ENCODE results near the gene CHRND.

Gene CHRND

DNA sequence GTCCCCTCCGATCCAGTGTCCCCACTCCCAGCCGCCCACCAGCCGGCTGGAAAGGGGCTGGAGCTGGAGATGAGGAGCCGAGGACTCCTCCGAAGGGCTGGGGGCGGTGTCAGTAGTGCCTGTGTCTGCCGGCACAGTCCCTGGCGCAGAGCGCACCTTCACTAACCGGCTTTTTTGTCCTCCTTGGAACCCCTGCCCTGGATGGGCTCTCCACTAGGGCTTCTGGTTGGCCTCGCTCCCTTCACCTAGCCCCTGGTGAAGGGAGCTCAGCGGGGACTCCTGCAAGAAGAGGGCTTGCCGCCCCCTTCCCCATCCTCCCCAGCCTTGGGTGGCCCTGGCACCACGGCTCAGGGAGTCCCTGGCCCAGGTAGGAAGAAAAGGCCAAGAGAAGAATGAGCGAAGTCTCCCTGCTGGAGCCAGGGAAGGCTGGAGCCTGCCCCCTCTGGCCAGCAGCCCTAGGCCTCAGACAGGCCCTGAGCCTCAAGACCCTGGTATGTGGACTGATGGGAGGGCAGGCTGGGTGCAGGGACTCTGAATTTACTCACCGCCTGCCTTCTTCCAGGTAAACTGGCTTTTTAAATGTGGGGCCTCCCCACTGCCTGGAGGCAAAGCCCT is 37.8 kb upstream of the CHRND start:
- DNase-seq: no peak

DNA sequence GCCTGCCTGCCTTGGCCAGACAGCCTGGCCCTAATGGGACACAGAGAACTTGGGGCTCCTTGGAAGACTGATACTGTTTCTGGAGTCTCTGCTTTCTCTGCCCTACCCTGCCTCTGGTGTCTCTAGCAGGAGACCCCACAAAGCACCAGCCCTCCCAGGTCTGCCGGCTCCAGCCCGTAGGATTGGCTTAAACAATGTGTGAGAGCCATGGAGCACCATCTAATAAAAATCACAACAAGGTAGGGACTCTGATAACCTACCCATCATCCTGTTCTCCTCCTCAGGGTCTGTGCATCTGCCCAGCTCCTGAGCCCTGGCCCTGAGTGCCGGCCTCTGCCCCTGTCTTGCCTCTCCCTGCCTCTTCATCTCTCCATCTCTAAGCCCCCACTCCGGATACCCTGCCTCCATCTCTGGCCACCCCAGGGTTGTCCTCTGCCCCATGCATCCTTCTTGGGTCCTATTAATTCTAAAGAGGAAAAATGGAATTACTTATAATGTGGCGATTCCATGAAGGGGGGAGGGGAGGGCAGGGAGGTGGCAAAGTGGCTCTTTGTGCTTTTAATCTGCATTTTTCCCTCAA is 37.1 kb upstream of the CHRND start:
- DNase-seq: no peak

DNA sequence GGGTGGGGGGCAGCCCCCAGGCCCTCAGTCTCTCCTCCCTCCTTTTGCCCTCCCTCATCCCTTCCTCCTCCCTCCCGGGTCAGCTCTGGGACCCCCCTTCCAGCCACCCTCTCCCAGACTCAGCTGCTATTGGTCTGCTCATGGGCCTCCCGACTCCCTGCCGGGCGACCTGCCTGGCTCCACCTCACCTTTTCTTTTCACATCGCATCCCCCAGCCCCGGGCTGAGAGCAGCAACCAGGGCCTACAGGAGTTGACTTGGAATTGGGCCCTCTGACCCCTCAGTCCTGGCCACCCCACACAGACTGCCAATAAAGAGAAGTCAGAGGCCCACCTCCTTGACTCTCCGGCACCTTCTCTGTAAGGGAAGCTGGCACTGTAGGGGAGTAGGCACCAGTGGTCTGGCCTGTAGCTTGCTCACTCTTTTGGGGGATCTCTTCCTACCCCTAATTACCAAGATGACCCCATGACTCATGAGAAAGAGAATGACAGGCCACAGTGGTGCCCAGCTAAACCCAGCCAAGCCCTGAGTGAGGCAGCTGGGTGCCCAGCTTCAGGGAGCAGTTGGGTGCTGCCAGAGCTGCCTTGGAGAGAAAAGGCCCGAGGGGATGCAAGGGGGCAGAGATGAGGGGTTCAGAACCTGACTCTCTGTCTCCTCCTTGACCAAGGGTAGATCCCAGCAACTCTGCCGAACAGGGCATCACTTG is 36.3 kb upstream of the CHRND start:
- DNase-seq: no peak

DNA sequence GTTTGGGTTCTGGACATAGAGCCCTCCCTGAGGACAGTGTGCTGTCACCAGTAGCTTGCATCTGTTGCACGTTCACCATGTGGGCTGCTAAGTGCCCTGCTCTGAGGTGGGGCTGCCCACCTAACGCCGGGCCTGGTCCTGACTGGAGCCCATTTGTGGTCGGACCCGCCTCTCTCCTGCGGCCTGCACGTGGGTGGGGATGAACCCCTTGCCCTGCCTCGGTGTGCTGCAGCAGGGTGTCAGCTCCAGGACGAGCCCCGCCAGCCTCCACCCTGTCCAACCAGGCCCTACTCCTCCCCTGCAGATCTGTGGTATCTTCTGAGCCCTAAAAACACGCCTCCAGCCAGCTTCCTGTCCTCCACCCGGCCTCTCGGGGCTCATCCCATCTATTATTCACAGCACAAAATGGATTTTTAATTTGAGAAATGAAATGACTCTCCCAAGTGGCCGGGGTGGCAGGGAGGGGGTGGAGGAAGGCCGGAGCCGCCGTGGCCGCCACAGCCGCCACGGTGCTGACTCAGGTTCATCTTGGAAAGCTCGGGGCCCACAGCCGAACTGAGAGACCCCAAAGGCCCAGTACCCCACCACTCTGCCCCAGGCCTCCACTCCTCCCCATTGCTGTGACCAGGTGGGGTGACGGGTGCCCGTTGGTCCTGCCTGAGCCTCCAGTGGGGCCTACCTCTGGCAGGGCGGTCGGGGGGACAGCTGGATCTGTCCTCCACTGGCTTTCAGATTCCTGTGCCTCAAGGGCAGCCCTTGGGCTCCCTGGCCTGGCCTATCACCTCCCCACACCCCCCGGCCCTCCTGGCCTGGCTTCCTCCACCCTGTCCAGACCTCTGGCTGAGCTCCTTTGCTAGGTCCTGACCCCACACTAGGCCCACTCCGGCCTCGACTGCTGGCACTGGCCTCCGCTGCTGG is 35.5 kb upstream of the CHRND start:
- no peak for DNase-seq

DNA sequence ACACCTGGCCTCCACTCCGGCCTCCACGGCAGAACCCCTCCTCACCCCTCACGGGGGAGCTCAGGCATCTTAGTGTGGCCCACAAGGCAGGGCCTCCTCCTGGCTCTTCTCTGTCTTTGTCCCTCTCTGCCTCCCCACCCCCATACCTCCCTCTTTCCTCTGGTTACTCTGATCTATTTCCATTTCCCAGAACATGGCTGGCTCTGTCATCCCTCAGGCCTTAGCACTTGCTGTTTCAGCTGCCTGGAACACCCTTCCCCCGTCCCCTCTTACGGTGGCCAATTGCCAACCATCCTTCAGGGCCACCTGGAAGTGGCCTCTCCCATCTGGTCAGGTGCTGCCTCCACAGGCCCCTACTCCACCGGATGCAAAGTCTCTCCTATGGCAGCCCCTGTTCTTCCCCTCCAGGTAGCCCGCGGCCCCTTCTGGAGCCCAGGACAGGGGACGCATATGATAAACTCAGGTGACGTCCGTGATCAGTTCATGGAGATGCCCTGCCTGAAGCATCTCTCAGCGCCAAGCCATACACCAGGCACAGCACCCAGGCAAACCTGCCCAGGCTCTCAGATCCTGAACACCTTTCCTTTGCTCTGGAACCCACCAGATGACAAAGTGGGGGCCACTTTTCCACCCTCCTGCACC is 34.7 kb upstream of the CHRND start:
- DNase-seq: peak; percentile 62 to 78

DNA sequence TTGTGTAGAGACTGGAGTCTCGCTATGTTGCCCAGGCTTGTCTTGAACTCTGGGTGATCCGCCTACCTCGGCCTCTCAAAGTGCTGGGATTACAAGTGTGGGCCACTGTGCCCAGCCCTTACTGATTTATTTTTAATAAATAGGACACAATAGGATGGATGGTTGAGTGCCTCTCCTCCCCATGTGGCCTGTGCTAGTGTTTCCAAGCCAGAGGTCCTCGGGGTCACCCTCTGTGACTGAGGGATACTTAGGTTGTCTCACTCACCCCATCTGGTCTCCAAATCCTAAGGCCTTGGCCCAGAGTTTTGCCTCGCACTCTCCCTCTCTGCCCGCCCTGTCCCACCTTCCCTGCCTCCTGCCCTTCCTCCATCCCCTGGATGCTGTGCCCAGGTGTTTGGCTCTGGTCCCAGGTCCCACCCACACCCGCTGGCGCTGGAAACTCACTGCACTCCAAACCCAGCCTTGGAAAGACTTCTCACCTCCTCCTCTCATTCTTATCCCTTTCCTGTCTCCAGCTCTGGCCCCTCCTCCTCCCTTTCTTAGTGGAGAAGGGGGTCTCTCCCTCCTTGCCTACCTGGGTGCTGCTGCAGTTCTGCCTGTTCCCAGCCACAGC is 33.6 kb upstream of the CHRND start:
- DNase-seq: no peak

DNA sequence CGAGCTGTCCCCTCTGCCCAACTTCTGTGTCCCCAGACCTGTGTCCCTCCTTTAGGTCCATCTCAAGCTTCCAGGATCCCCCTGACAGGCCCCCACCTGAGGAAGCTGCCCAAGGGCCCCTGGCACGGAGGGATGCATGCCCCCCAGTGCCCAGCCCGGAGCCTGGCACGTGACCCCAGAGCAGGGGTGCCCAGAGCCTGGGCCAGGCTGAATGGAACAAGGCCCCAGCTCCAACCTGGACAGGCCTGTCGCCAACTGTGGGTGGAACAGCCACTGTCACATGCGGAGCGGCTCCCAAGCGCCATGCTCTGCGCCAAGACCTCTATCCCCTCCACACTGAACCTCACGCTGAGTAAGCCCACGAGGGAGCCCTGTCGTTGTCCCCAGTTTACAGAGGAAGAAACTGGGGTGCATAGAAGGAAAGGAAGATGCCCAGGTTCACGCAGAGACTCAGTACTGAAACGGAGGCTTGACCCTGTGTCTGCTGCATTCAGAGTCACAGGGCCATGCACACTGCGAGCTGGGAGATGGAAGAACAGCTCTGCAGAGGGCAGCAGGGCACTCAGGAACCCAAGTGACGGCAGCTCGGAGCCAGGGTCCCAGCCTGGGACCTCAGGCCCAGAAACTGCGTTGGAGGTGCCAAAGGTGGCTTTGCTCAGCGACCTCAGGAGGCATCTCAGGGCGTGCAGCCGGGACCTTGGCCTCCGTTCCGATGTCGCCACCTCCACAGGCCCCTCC is 32.8 kb upstream of the CHRND start:
- no peak for DNase-seq

DNA sequence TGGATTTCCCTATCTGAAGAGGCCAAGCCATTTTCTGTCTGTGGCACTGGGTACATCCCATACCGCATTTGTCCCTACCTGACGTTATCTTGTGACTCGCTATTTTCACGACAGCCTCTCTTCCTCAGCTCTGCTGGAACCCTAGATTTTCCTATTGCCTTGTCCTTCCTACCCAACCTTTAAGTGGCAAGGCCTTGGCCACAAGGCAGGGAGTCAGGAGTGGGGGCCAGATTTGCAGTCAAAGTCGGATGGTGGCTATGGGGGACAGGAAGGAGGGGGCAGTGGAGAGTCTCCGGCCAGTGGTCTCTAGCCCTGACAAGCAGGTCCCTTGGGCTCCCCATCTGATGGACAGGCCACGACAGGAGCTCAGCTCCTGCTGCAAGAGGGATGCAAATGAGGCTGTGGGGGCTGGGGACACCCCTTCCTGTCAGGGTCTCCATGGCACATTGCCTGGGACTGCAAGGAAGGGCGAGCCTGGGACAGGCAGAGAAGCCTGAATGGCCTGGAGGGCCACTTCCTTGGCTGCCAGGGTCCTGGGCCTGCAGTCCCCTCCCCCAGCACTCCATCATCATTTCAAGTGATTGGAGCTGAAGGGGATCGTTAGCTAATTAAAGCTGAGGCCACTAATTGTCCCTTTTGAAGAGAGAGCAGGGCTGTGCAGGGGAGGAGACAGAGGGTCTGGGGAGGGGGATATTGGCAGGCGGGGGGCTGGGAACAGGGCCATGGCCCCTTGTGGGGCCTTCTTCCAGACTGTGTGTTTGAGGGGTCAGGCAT is 32.1 kb upstream of the CHRND start:
- DNase-seq: no peak

DNA sequence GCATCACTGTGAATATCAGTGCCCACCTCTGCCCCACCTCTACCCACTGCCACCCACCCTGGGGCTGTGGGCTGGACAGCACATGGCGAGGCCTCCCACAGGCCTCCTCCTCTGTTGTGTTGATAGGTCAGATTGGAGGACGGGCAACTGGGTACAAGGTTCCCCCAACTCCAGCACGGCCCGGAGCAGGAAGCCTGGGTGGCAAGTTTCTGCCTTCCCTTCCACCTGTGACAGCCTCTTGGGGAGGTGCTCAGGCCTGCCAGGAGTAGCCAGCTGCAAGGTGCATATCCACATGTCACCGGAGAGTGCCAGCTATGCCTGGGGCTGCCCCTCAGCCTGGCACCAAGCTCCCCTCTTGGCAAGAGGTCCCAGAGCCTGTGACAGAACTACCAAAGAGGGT is 31.4 kb upstream of the CHRND start:
- no peak for DNase-seq

DNA sequence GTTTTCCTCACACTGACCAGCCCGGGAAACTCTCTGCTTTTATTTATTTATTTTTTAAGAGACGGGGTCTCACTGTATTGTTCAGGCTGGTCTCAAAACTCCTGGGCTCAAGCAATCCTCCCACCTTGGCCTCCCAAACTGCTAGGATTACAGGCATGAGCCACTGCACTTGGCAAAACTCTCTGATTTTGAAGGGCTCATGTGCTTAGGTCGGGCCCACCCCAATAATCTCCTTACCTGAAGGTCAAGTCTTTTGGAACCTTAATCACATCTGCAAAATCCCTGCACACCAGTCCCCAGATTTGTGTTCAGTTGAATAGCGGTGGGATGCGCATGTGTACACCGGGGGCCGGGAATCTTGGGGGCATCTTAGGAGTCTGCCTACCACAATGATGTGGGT is 30.7 kb upstream of the CHRND start:
- DNase-seq: no peak

DNA sequence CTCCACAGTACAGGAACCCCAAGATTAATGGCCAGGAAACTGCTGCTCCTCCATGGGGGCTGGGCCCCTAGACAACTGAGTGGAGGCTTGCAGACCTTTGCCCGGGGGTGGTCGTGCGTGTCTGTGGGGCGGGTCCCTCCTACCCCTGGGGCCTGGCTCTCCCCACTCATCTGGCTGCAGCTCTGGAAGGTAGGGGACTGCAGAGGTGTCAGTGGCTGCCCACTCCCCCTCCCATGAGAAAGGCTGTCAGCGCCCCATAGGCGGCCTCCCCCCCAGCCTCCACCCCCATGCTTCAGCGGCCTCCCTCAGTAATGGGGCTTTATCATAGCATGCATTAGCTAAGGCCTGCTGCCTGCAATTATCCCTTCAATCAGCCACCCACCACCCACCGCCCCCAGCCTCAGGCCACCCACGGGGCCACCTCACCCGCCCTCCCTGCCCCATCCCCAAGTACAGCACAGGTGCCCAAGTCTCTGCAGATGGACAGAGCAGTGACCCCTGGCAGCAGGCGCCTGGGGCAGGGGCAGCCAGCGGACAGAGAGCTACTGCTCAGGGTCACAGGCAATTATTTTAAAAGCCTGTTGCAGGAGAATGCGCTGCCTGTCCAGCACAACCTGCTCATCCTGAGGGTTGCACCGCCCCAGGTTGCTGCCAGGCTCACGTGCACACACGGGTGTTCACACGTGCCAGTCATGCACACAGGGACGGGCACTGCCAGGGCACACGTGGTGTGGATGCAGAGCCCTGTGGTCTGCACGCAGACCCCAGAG is 29.3 kb upstream of the CHRND start:
- no peak for DNase-seq

DNA sequence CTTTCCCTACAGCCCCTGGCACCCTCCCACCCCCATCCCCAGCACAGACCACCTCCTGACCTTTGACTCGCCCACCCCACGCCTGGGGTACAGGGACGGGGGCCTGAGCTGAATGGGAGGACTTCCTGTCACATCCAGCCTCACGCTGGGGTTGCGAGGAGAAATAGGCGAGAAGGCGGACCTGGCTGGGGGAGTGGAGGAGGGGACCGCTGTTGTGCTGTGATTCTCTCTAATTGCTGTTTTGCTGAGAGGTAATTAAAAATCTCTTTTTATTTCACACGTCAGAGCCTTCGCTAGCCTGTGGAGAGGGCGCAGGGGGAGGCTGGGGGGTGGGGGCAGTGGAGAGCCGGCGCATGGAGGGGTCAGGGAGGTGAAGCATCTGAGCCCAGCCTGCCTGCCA is 28.6 kb upstream of the CHRND start:
- DNase-seq: no peak

DNA sequence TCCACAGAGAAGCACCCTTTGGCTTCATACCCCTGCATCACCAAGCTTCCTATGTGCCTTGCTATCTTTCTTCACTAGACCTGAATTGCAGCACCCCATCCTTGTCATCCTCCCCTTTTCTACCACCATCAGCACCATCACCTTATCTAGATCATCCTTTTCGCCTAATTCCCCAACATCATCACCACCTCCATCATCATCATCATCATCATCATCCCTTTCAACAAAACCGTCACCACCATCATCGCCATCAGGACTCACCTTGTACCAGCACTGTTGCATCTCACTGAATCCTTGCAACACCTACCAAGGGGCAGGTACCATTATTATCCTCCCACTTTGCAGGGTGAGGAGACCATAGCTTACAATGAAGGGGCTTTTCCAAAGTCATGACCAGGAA is 27.5 kb upstream of the CHRND start:
- DNase-seq: no peak

DNA sequence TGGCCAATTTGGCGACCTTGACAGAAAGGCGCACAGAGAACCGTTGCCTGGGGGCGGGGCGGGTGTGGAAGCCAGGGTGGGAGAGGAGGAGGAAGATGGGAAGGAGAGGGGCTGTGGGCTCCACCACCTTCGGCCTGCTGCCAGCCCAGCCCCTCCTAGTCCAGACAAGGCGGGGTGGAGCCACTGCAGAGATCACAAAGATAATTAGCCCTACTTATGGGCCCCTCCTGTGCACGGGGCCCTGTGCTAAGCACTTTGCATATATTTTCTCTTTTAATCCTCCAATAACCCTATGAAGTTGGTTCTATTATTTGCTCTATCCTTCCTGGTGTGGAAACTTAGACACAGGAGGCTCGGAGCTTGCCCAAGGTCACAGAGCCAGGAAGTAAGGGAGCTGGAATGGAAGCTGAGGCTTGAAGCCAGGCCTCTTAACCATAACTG is 24.6 kb upstream of the CHRND start:
- no peak for DNase-seq

DNA sequence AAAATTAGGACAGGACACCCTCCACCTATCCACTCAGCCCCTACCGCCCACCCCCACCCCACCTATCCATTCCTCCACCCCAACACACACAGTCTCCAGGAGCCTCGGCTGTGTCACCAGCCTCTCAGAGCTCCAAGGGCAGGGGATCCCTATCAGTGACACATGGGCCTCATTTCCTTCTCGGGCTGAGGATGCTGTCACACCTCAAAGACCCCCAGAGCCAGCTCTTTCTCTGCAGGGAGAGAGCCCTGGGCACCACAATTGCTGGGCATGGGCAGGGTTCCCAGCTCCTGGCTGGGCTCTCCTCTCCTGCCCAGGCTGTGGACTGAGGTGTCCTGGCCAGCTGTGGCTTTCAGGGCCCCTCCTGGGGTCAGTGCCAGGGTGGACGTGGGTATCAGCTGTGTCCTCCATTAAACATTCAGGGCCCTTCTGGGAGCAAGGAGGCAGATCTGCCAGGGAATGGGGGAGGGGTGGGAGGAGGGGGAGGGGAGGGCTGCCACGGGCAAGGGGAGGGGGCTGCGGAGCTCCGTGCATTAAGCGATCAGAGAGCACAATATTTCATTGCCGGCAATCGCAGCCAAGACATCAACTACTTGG is 24.1 kb upstream of the CHRND start:
- no peak for DNase-seq

DNA sequence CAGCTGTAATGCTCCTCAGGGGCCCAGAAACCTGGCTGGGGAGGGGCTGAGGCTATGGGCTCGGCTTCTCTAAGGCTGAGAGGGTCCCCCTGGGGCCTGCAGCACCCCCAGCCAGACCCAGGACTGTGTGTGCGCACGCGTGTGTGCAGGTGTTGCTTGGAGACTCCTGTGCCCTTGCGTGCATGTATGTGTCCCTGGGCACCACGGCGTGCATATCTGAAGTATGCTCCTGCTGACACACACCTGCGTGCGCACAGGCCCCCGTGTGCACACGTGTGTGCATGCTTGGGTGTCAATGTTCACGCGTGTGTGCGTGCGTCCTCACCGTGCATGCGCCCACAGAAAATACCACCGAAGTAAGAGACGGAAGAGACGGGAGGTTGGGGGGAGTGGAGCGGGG is 23.4 kb upstream of the CHRND start:
- DNase-seq: peak; percentile 33 to 41

DNA sequence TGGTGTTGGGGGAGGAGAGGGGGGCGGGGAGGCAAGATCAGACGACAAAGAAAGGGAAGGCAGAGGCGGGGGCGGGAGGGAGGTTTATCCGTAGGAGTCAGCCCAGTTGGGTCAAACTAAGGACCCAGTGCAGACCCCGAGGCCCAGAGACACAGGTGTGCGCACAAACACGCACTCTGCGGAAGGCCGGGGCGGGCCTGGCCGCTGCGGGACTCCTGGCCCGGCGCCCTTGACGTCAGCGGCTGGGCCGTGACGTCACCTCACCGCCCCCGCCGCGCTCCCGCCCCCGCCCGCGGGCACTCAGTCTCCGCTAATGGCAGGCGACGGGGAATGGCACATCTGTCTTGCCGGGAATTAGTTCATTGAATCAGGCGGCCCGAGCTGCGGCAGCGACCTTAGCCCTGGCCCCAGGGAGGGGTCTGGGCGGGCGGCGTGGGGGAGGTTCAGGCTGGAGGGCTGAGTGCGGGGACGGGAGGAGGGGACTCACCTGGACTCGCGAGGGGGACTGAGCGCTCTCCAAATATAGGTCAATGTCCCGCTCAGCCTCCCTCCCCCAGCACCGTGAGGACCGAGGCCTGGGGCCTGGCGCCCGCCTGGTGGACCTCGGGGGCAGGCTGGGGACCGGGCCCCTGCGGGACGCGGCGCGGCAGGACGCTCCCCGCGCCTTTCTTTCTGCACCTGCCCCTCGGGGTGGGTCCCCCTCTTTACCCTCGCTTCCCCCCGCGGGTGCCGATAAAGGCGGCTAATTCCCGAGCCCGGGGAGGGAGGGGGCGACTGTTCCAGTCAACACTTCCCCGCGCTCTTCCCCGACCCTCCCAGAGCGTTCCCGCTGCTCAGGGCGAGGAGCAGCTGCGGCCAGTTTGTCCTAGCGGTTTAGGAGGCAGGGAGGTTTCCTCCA is 22.8 kb upstream of the CHRND start:
- DNase-seq: peak; percentile 84 to 85

DNA sequence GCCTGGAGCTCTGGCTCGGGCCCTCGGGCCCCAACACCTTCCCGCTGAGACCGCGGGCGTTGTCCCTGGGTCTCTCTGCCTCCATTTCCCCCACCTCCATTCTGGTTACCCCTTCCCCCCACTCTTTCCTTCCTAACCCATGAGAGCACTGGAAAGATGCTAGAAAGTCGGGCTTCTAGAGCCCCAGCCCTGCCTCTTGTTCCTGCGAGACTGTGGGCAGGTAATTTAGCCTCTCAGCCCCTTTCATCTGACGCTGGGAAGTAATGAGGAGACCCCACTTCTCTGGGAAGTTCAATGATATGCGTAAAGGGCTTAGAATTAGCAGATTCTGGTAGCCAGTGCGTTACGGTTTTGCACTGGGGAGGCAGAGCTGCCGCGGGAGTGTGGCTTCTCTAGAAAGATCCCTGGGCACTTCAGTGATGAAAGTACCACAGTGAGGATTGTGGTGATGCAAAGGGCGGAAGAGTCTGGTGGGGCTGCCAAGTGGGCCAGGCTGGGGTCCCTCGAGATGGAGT is 22.1 kb upstream of the CHRND start:
- no peak for DNase-seq

All from SHP77 (cell line).